ENCODE data around the gene CELF4. TPM values are rescaled to one million over a fixed set of nuclear protein-coding genes. Genes with fewer than 3 reads are reported as not detected.

The CELF4 gene
- total RNA-seq, 4 donors from 2014 or later: 0.32 to 0.81 (median 0.77) TPM

DNA sequence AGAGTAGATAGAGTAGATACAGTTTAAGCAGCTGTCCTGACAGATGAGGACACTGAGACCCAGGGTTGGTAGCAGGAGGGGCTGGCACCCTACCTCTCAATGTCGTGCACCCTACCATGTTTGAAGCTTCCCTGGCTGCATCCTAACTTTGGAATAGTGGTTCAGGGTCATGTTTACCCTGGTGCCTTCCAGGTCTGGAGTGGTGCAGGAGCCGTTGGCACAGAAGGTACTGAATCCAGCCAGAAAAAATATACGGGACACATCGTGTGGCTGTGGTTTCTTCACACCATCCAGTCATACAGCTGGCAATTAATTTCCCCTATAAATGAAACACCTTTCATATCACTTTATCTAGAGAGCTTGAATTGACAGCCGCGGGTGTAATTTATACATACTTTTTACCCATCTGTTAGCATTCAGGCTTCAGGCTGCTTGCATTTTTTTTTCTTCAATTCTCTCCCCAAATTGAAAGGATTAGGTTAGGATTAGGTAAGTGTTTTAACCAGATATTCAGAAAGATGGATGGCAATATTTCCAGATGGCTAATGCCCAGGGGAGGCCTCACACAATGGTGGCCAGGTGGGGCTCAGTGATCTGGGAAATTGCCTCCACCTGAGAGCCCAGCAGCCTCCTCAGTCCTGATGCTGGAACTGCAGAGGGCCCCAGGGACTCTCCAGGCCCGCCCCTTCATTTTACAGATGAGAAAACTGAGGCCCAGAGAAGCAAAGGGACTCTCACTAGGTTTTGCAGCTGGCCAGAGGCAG is 127.0 kb downstream of the CELF4 start:
- no peaks in the 10 kb centered on the region for H3K36me3 ChIP-seq
- H3K4me1 ChIP-seq: no peaks in the 10 kb centered on the region
- 71% methylated on average over 6 of the region's 7 CpGs; no CpG with 5 or more reads in 1 of the 2 donors for WGBS, 2 donors (ENCODE audit: low coverage in 1 of 2)
- H3K4me3 ChIP-seq: no peak overlapping the region
- H3K27ac ChIP-seq: no peak overlapping the region
- ATAC-seq: no peak
- TF ChIP-seq POLR2AphosphoS5 (IDR thresholded peaks at IDR 0.05) (no peak), EP300 (IDR thresholded peaks at IDR 0.05) (no peak), POLR2A (IDR thresholded peaks at IDR 0.05) (no peak)
- TF ChIP-seq, protein P1, sequence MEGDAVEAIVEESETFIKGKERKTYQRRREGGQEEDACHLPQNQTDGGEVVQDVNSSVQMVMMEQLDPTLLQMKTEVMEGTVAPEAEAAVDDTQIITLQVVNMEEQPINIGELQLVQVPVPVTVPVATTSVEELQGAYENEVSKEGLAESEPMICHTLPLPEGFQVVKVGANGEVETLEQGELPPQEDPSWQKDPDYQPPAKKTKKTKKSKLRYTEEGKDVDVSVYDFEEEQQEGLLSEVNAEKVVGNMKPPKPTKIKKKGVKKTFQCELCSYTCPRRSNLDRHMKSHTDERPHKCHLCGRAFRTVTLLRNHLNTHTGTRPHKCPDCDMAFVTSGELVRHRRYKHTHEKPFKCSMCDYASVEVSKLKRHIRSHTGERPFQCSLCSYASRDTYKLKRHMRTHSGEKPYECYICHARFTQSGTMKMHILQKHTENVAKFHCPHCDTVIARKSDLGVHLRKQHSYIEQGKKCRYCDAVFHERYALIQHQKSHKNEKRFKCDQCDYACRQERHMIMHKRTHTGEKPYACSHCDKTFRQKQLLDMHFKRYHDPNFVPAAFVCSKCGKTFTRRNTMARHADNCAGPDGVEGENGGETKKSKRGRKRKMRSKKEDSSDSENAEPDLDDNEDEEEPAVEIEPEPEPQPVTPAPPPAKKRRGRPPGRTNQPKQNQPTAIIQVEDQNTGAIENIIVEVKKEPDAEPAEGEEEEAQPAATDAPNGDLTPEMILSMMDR (IDR thresholded peaks at IDR 0.05): no peak
- peaks cover 25% of the 10 kb centered on the region for H3K27me3 ChIP-seq
- H3K9me3 ChIP-seq: peaks cover 0 to 10% (median 0%) of the 10 kb centered on the region in 3 donors

DNA sequence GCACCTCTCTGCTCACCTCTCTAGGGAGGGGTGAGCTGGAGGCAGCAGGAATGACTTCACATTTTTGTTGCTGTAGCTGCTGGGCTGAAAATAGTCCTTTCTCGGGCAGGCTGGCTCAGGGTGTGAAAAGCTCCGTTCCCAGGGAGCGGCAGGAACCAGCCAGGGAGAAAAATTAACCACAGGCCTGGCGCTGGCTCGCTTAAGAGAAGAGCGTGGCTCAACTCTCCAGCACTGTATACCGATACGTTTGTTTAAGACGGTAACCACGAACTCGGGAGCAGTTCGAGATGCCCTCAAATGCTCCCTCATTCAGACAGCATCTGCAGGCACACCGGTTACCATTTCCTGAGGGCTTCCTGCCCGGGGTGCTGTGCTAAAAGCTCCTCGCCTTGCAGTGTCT is 129.6 kb downstream of the CELF4 start:
- Histone ChIP-seq H3K27me3 (peaks cover 12% of the 10 kb centered on the region), H3K27ac (no peak overlapping the region), H3K4me3 (no peak overlapping the region), H3K4me1 (no peaks in the 10 kb centered on the region), H3K9me3 (peaks cover 0 to 10% (median 0%) of the 10 kb centered on the region in 3 donors), H3K36me3 (no peaks in the 10 kb centered on the region)
- 49% methylated on average over 6 of the region's 15 CpGs; no CpG with 5 or more reads in 1 of the 2 donors for WGBS, 2 donors (ENCODE audit: low coverage in 1 of 2)
- ATAC-seq: no peak
- no peak for TF ChIP-seq POLR2AphosphoS5 (IDR thresholded peaks at IDR 0.05)
- no peak for TF ChIP-seq EP300 (IDR thresholded peaks at IDR 0.05)
- TF ChIP-seq, protein P1 (IDR thresholded peaks at IDR 0.05): no peak
- TF ChIP-seq POLR2A (IDR thresholded peaks at IDR 0.05): no peak

DNA sequence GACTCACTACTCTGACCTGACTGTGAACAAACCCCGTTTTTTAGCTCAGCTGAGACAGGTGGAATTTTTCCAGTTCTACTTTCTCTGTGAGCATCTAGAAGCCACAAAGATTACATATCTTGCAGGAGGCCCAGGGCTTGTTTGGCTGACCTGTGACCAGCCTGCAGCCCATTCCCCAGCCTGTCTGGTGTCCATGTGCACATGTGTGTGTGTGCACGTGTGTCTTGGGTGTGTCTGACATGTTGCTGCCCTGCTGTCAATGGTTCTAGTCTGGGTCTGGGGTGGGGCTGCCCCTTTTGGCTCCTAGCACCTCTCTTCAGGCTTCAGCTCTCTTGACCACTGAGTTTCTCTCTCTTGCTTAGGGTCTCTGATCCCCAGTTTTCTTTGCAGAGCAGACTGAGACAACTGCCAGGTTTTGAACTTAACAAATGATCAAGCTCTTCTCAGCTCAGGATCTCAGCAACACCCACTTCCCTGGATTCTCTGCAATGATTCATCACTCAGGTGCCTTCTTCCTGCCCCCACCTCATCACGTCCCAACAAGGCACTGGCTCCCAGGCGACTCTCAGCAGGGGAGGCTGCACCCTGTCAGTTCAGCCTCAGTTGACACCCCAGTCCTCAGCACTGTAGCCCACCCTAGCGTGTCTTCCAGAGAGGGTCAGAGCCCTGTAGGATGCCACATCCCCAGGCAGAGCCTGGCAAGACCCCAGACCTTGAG is 130.3 kb downstream of the CELF4 start:
- TF ChIP-seq, protein P1 (IDR thresholded peaks at IDR 0.05): no peak
- no peak for TF ChIP-seq POLR2A (IDR thresholded peaks at IDR 0.05)
- no peak for TF ChIP-seq EP300 (IDR thresholded peaks at IDR 0.05)
- Histone ChIP-seq H3K27ac (no peak overlapping the region), H3K9me3 (peaks cover 0 to 10% (median 0%) of the 10 kb centered on the region in 3 donors), H3K27me3 (peaks cover 12% of the 10 kb centered on the region), H3K36me3 (no peaks in the 10 kb centered on the region), H3K4me1 (no peaks in the 10 kb centered on the region), H3K4me3 (no peak overlapping the region)
- no peak for ATAC-seq
- 38 to 52% methylated on average over 2 of the region's 5 CpGs for WGBS, 2 donors (ENCODE audit: low coverage in 1 of 2)

DNA sequence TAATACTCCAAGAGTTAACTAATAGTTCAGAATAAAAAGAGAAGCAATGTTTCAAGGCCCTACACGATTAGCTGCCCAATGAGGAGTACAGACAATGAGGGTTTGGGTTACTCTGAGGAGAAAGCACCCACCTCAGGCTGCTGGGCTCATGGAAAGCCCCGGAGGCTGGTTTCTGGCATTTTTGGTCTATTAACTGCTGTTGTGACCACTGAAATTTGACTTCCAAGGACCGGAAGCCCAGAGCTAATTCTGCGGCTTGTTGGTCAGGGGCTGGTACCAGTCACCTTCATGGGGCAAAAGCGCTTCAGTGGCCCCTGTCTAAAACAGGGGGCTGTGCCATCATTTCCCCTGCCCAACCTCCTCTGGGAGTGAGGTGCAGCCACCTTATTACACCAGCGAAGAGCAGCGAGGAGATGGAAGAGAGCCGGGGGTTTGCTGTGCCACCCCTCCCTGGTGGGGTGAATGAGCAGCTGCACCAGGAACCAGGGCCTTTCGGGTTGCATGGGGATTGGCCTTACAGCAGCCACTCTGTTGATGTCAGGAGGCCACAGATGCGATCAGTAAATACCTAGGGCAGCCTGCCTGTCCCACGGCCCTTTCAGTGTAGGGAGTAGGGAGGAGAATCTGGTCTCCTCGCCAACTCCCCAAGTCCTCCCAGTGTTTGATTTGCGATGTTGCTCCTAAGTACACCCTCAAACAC is 131.3 kb downstream of the CELF4 start:
- Histone ChIP-seq H3K27ac (no peak overlapping the region), H3K4me1 (no peaks in the 10 kb centered on the region), H3K9me3 (peaks cover 0 to 10% (median 0%) of the 10 kb centered on the region in 3 donors), H3K4me3 (no peak overlapping the region), H3K27me3 (peaks cover 12% of the 10 kb centered on the region), H3K36me3 (no peaks in the 10 kb centered on the region)
- TF ChIP-seq, protein P1 (IDR thresholded peaks at IDR 0.05): no peak
- TF ChIP-seq POLR2AphosphoS5 (IDR thresholded peaks at IDR 0.05) (no peak), EP300 (IDR thresholded peaks at IDR 0.05) (no peak), POLR2A (IDR thresholded peaks at IDR 0.05) (no peak)
- no peak for ATAC-seq
- 75 to 80% methylated on average over 2 to 10 of the region's 13 CpGs for WGBS, 2 donors (ENCODE audit: low coverage in 1 of 2)
